Esophagus (tissue), 2 donors: ENCODE results near the gene GRIN2C. TPM values are rescaled to one million over a fixed set of nuclear protein-coding genes. Genes with fewer than 3 reads are reported as not detected.
"Not testable (repeated sequence)": the region's sequence is repeated elsewhere in the genome, so short reads cannot be mapped to it uniquely, and the experiment has no call there.

Source experiments
- H3K27ac ChIP-seq, 2 donors: one replicate each; pipeline ENCODE4 v1.5.1; 2013; ENCODE audit warnings: low read depth in 2 of 2, mild to moderate bottlenecking in 2 of 2, inconsistent platforms in 1 of 2, low read length in 1 of 2, moderate library complexity in 1 of 2
- H3K27me3 ChIP-seq, 2 donors: one replicate each; pipeline ENCODE4 v1.6.1; 2013; ENCODE audit warnings: low read length in 2 of 2, control low read depth in 1 of 2, mild to moderate bottlenecking in 1 of 2; ENCODE audit not compliant: insufficient read depth in 2 of 2, control insufficient read depth in 1 of 2
- H3K36me3 ChIP-seq, 2 donors: one replicate each; pipeline ENCODE4 v1.6.1; 2013; ENCODE audit warnings: low read length in 1 of 2; ENCODE audit not compliant: control insufficient read depth in 2 of 2, insufficient read depth in 2 of 2
- H3K4me1 ChIP-seq, 2 donors: one replicate each; pipeline ENCODE4 v1.6.1; 2013; ENCODE audit warnings: low read length in 1 of 2; ENCODE audit not compliant: control insufficient read depth in 2 of 2, insufficient read depth in 2 of 2
- H3K4me3 ChIP-seq, 2 donors: one replicate each; pipeline ENCODE4 v1.5.1; 2013; ENCODE audit warnings: low read length in 2 of 2, mild to moderate bottlenecking in 2 of 2, low read depth in 1 of 2, moderate library complexity in 1 of 2
- H3K9me3 ChIP-seq, 2 donors: one replicate each; pipeline ENCODE4 v1.6.1; 2013; ENCODE audit warnings: mild to moderate bottlenecking in 2 of 2, low read depth in 1 of 2, low read length in 1 of 2, moderate library complexity in 1 of 2; ENCODE audit not compliant: control insufficient read depth in 2 of 2, insufficient read depth in 1 of 2
- WGBS, 2 donors: extraction: QIAGEN DNeasy Blood & Tissue Kit; methylation state at CpG; one replicate each; pipeline ENCODE4 v1.1.7; 2013; 5-methylcytosine and 5-hydroxymethylcytosine counted together
- polyA plus RNA-seq, 2 donors: library from polyadenylated mRNA; stranded (reverse); fragments of 200-250 nt; gene quantifications; one replicate each; pipeline ENCODE4 v1.2.3, GENCODE V29; 2013
- donor health status: healthy with polysubstance abuse.
- donor health status: Bipolar disorder and iron deficiency.

Gene GRIN2C
- polyA plus RNA-seq, 2 donors = 0.08 to 0.10 TPM

- no peaks in the 10 kb centered on the region for H3K9me3 ChIP-seq
- peaks cover 4 to 20% of the 10 kb centered on the region in 2 donors for H3K4me1 ChIP-seq
- peak overlapping the region; percentile 91 to 97 for H3K27ac ChIP-seq
- peaks cover 0 to 5% of the 10 kb centered on the region in 2 donors for H3K36me3 ChIP-seq
- peak overlapping the region; percentile 57 to 69 for H3K4me3 ChIP-seq
- H3K27me3 ChIP-seq = no peaks in the 10 kb centered on the region
- 1% methylated on average over 49 to 55 of the region's 55 CpGs for WGBS, 2 donors
Observed at GRCh38 chr17:74873037-74873873, 13.6 kb upstream of the GRIN2C start.

- 5 to 6% methylated on average over 36 to 38 of the region's 38 CpGs for WGBS, 2 donors
- Histone ChIP-seq H3K27ac (peak within 1 kb of the TSS; percentile 91 to 97), H3K4me1 (peaks cover 4 to 13% of the 10 kb centered on the region in 2 donors), H3K27me3 (no peaks in the 10 kb centered on the region), H3K36me3 (peaks cover 0 to 5% of the 10 kb centered on the region in 2 donors), H3K9me3 (no peaks in the 10 kb centered on the region), H3K4me3 (peak within 1 kb of the TSS; percentile 69 to 75)
Observed at GRCh38 chr17:74872313-74873036, 12.8 kb upstream of the GRIN2C start, which contains the start of gene FDXR. TSS of gene FDXR (minus strand) at chr17:74872994. CDS start at chr17:74872944, 50 bp downstream.

GRCh38 chr17:74871356-74872076 lies 11.8 kb upstream of the GRIN2C start:
- H3K4me3 ChIP-seq = peak overlapping the region in 1 of 2 donors; percentile 57

GRCh38 chr17:74870512-74870911 lies 10.8 kb upstream of the GRIN2C start:
- Histone ChIP-seq H3K4me1 (peaks cover 4 to 13% of the 10 kb centered on the region in 2 donors), H3K36me3 (peaks cover 0 to 9% of the 10 kb centered on the region in 2 donors), H3K27ac (no peak overlapping the region), H3K4me3 (no peak overlapping the region), H3K27me3 (no peaks in the 10 kb centered on the region), H3K9me3 (no peaks in the 10 kb centered on the region)
- 80% methylated on average over 3 of the region's 3 CpGs for WGBS, 2 donors

More at GRCh38 chr17:74871356-74872076, 11.8 kb upstream of the GRIN2C start:
- no peaks in the 10 kb centered on the region for H3K9me3 ChIP-seq
- peaks cover 4 to 13% of the 10 kb centered on the region in 2 donors for H3K4me1 ChIP-seq
- no peak overlapping the region for H3K27ac ChIP-seq
- H3K36me3 ChIP-seq = peaks cover 0 to 7% of the 10 kb centered on the region in 2 donors
- H3K27me3 ChIP-seq = no peaks in the 10 kb centered on the region
- WGBS, 2 donors = 77 to 80% methylated on average over 11 of the region's 11 CpGs

- H3K9me3 ChIP-seq = not testable (repeated sequence)
- 91 to 94% methylated on average over 9 of the region's 9 CpGs for WGBS, 2 donors
Observed at GRCh38 chr17:74870028-74870427, 10.3 kb upstream of the GRIN2C start.

GRCh38 chr17:74868908-74869255 lies 9.2 kb upstream of the GRIN2C start:
- Histone ChIP-seq H3K27me3 (no peaks in the 10 kb centered on the region), H3K27ac (no peak overlapping the region), H3K9me3 (no peaks in the 10 kb centered on the region), H3K4me3 (no peak overlapping the region), H3K4me1 (peaks cover 4 to 13% of the 10 kb centered on the region in 2 donors), H3K36me3 (peaks cover 0 to 9% of the 10 kb centered on the region in 2 donors)
- WGBS, 2 donors = 93 to 94% methylated on average over 6 of the region's 6 CpGs

More at GRCh38 chr17:74870028-74870427, 10.3 kb upstream of the GRIN2C start:
- H3K27ac ChIP-seq, H3K36me3 ChIP-seq, H3K4me3 ChIP-seq, H3K27me3 ChIP-seq: not testable (repeated sequence)
- peaks cover 4 to 13% of the 10 kb centered on the region in 2 donors for H3K4me1 ChIP-seq

- Histone ChIP-seq H3K36me3 (peaks cover 0 to 12% of the 10 kb centered on the region in 2 donors), H3K4me3 (no peak overlapping the region), H3K9me3 (no peaks in the 10 kb centered on the region), H3K27me3 (no peaks in the 10 kb centered on the region), H3K4me1 (peaks cover 4 to 13% of the 10 kb centered on the region in 2 donors), H3K27ac (no peak overlapping the region)
- 79 to 80% methylated on average over 12 of the region's 12 CpGs for WGBS, 2 donors
Observed at GRCh38 chr17:74868251-74868907, 8.7 kb upstream of the GRIN2C start.

GRCh38 chr17:74866198-74866835 lies 6.6 kb upstream of the GRIN2C start:
- Histone ChIP-seq H3K4me3 (no peak overlapping the region), H3K27ac (no peak overlapping the region), H3K4me1 (peaks cover 4 to 7% of the 10 kb centered on the region in 2 donors), H3K27me3 (no peaks in the 10 kb centered on the region), H3K9me3 (no peaks in the 10 kb centered on the region), H3K36me3 (peaks cover 0 to 15% of the 10 kb centered on the region in 2 donors)
- 76 to 84% methylated on average over 19 of the region's 19 CpGs for WGBS, 2 donors
